GM18517 (cell line): ENCODE data around the gene CEP78.
A peak's percentile ranks its signal among the peaks of the same experiment; 100 is the strongest.
"Not testable (repeated sequence)": the region's sequence is repeated elsewhere in the genome, so short reads cannot be mapped to it uniquely, and the experiment has no call there.

ENCODE experiments used
- ATAC-seq: cut with Tn5 transposase; IDR thresholded peaks from one replicate; pipeline ENCODE4 v1.9.1; 2021; ENCODE audit warnings: mild to moderate bottlenecking, moderate library complexity; ENCODE audit not compliant: unreplicated experiment

Gene CEP78, protein sequence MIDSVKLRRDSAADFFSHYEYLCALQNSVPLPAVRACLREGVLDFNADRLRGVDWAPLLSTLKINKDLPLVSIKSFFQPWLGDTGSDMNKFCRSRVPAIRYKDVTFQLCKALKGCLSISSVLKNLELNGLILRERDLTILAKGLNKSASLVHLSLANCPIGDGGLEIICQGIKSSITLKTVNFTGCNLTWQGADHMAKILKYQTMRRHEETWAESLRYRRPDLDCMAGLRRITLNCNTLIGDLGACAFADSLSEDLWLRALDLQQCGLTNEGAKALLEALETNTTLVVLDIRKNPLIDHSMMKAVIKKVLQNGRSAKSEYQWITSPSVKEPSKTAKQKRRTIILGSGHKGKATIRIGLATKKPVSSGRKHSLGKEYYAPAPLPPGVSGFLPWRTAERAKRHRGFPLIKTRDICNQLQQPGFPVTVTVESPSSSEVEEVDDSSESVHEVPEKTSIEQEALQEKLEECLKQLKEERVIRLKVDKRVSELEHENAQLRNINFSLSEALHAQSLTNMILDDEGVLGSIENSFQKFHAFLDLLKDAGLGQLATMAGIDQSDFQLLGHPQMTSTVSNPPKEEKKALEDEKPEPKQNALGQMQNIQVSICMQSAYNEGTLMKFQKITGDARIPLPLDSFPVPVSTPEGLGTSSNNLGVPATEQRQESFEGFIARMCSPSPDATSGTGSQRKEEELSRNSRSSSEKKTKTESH

DNA sequence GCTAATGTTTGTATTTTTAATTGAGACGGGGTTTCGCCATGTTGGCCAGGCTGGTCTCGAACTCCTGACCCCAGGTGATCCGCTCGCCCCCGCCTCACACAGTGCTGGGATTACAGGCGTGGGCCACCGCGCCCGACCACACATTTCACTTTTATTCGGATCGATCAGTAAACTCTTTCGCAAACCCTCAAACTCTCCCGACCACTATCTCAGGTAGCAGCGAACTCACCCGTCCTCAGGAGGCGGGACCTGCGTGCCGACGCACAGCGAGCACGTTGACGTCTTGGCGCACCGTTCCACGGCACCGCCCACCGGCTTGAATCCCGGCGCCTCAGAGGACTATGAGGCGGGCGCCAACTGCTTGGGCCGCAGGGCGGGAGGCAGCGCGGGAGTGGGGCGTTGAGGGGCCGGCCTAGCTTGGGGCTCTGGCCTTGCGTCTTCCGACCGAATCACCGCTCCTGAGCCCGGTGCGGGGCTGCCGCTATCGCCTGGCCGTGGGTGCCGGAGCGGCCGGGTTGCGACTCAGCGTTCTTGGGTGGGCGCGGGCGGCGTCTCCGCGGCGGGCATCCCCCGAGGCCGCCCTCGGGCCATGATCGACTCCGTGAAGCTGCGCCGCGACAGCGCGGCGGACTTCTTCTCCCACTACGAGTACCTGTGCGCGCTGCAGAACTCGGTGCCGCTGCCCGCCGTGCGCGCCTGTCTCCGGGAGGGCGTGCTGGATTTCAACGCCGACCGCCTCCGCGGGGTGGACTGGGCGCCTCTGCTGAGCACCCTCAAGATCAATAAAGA lies at the start of gene CEP78:
Gene CEP78, plus strand, starts transcription at position 314 of the 789 bp plus-strand sequence. Its CDS starts 276 bp downstream, at position 590.
- peak; percentile 95 for ATAC-seq

DNA sequence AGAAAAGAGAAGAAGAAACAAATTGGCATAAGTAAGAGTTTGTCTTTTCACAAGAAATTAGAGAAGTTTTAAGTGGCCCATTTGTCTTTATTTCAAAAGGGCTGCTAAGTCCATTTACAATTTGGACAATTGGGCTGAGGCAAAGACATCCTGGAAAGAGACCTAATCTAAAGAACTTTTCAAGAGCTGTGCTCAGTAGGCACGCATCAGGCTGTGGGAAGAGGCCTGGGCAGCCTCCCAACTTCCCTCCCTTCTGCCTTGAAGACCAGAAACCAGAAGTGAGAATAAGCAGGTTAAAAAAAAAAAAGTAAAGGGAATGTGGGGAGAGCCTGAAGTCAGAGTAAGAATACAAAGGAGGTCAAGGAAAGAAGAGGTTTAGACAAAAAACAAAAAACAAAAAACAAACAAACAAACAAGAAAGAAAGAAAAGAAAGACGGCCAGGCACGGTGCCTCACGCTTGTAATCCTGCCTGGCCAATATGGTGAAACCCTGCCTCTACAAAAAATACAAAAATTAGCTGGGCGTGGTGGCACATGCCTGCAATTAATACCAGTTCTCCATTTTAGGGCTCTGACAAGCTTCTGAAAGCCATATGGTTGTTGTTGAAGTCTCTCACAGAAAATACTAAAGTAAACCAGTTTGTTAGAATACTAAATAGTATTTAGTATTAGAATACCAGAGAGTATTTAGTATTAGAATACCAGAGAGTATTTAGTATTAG lies 48.0 kb upstream of the CEP78 start:
- no peak for ATAC-seq

DNA sequence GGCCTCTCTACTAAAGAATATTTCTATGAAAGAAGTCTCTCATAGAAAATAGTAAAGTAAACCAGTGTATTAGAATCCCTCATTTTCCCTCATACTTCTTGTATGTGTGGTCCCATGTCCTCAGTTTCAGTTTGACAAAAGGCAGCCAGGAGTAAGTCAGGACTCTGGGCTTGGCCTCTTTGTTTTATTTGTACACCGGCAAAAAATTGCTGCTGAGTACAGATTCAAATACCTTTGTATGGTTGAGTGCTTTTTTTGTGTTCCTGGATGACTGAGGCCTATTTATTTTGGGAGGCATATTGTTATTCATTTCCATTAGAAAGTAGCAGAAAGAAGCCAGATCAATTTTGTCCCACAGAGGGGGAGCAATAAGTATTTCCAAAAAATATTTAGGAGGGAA lies 47.3 kb upstream of the CEP78 start:
- no peak for ATAC-seq

DNA sequence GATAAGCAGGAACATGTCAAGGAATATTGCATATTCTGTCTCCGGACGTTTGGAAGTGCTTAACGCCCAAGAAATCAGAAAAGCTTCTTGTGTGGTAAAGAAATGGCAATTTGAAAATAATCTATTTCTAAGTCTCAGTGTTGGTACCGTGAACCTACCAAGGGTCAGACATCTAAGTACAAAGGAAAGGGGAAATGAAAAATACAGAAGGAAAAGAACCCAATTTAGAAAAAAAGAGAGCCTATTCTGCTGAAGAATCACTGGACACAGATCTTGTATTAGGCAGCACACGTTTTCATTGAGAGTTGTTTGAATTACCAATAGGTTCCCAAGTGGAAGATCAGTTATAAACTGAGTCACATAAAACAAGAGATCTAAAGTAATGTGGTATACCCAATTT lies 46.9 kb upstream of the CEP78 start:
- no peak for ATAC-seq

DNA sequence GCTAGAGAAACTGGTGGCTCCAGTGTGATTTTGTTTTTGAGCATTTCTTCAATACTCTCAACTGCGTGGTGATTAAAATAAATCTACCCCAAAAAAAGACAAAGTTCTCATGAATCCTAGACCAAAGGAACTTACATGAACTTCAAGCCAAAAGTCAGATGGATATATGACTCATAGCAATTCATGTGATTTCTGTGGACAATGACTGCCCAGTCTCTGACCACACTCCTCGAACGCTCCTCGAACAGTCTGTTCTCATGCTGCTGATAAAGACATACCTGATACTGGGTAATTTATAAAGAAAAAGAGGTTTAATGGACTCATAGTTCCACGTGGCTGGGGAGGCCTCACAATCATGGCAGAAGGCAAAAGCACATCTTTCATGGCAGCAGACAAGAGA lies 46.4 kb upstream of the CEP78 start:
- no peak for ATAC-seq

DNA sequence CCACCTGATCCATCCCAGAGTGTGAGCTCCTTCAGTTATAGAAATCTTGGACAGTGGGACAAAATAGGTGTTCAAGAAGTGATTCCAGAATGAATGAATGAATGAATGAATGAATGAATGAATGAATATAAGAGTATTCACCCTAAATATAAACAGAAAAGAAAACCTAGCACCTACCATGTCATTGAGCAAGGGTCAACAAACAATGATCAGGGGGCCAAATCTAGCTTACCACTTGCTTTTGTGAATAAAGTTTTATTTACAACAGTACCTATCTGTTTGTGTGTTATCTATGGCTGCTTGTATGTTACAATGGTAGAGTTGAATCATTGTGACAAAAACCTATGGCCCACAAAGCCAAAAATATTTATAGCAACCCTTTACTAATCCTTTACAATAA lies 43.9 kb upstream of the CEP78 start:
- ATAC-seq = no peak

DNA sequence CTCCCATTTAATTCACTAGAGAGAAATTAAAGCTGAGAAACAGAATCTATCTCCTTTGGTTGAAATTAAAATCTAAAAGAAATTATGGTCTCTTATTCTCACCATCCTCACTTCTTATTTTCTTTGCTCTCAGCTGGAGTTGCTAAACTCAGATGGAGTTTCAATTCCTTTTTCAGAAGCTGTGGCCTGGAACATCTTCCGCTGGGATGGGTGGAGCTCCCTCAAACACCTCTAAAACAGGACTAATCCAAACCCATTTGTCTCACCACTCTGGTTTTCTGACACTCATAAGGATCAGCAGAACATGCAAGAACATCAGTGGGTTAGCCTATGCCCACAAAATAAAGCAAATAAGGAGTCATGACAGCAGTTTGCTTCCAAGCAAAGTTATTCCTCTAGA lies 39.6 kb upstream of the CEP78 start:
- ATAC-seq = no peak

DNA sequence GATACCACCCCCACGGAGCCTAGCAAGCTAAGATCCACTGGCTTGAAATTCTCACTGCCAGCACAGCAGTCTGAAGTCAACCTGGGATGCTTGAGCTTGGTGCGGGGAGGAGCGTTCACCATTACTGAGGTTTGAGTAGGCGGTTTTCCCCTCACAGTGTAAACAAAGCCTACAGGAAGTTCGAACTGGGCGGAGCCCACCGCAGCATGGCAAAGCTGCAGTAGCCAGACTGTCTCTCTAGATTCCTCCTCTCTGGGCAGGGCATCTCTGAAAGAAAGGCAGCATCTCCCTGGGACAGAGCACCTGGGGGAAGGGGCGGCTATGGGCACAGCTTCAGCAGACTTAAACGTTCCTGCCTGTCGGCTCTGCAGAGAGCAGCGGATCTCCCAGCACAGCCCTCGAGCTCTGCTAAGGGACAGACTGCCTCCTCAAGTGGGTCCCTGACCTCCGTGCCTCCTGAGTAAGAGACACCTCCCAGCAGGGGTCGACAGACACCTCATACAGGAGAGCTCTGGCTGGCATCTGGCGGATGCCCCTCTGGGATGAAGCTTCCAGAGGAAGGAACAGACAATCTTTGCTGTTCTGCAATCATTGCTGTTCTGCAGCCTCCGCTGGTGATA lies 34.6 kb upstream of the CEP78 start:
- not testable (repeated sequence) for ATAC-seq

DNA sequence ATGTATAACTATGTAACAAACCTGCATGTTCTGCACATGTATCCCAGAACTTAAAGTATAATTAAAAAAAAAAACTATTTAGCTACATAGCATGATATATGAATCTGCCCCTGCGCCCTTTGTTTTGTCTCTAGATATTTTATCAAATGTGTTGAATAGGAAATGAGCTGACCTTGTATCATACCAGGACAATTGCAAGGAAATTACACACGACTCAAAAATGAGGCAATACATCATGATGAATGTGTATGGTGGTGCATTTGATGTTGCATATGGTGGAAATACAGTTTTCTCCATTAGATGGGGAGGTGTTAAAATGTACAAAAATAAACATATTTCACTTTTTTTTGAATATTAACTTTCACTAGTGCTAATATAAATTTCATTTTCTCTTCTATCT lies 28.6 kb upstream of the CEP78 start:
- ATAC-seq = no peak

DNA sequence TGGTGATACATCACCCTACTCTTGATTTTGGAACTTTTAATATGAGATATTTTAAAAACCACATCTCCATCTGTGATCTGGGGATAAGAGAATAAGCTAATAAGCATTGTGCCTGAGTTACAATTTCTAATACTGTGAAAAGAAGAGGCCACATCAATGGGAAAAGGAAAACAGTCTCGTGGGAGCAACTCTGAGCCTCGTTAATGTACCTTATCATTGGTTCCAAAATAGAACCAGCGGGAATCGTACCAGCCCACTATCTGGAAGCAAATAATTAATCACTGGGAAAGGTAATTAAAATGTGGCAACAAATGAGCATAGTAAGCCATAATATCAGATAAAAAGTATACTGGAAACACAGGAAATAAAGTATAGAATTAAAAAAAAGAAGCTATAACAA lies 28.0 kb upstream of the CEP78 start:
- no peak for ATAC-seq

DNA sequence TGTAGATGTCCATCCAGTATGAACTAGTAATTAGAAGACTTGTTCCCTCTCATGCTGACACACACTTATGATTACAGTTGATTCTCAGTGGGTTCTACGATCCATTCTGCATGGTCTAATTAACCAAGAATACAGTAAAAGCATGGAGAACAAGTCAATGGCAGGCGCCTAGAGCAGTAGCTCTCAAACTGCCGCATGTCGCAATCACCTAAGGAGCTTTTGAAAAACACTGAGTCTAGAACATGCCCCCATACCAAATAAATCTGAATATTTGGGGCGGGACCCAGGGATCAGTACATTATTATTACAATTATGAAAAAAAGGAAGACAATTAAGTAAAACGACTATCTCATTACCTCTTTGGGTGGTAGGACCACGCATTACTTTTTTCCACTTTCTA lies 26.7 kb upstream of the CEP78 start:
- ATAC-seq = no peak

DNA sequence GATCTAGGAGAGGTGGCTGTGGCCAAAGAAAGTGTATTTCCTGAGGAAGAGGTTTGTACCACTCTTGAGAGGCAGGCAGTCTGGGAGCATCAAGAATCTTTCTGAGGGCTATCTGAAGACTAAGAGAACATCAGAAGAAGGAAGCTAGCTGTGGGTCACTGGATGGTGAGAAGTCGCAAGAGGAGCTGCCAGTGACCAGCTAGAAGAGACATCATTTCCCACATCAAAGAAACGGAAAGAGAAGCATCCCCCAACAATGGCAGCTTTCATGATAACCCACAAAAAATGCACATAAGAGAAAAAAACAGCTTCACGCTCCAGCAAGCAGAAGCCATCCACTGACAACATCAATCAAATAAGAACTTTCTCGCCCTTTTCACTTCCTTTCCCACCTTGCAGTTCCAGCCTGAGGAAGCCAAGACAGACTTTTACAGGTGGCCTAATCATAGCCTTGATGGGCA lies 25.0 kb upstream of the CEP78 start:
- no peak for ATAC-seq

DNA sequence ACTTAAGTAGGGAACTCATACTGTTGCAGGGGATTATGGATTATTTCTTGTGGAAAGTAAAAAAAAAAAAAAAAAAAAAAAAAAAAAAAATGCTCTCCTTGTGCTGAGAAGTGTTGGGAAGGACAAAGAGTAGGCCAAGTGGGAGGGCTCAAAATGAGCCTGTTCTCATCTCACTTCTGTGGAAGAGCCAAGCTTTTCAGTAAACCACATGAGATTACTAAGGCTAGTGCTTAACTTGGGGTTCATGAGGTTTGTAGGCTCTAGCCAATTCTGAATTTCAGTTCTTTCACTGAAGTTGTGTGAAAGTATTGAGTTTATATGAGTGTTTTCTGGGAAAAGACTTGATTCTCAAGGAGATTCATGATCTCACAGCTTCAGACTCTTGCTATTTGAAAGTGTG lies 23.0 kb upstream of the CEP78 start:
- ATAC-seq = no peak

DNA sequence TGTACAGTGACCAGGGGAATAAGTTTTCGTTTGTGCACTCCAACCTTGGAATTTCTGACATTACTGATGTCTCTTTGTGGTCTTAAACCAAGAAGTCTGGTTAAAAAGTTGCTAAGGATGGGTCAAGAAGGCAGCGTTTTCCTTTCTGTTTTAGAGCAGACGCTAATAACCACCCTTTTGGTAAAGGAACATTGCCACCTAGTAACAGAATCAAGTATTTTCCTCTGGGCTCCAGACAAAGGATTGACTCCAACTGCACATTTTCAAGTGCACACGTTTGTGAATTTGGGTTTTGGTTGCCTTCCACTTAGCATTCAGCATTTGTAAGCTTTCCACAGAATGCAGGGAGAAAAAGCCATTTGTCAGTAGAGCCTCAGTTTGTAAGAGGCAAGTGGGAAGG lies 22.2 kb upstream of the CEP78 start:
- ATAC-seq = no peak

DNA sequence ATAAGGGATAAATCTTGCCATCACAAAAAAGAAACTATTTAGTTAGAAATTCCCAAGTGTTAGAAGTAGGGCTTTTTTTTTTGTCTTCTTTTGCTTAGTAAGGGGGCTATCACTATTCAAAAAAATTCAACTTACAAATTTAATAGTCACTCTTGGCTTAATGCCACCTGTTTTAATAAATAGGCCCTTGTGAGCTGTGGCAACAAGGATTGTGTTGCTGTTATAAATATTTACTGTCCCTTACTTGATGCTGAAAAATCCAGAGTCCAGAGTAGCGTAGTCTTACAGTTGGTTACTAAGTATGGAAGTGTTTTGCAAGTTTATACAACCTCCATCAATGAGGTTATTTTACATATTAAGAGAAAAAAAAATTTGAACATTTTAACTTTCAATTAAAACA lies 21.4 kb upstream of the CEP78 start:
- ATAC-seq = no peak

DNA sequence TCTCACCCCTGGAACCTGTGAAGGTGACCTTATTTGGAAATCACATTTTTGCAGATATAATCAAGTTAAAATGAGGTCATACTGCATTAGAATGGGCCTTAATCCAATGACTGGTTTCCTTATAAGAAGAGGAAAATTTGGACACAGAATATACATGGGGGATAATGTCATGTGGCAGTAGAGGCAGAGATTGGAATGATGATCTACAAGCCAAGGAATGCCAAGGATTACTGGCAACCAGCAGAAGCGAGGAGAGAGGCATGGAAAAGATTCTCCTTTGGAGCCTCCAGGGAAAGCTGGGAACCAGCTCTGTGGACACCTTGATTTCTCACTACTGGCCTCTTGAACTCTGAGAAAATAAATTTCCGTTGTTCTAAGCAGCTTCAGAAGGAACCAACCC lies 20.2 kb upstream of the CEP78 start:
- no peak for ATAC-seq

DNA sequence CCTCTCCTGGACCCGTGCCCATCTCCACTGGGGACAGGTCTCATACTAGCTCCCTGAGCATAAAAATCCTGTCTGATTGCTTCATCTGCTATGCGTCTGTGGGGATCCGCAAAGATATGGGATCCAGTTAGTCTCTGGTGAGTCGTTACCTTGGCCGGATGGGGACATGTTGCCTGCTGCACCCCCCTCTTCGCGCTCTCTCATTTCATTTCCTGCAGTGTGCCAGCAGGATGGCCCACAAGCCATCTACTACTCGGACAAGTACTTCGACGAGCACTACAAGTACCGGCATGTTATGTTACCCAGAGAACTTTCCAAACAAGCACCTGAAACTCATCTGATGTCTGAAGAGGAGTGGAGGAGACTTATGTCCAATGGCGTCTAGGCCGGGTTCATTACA lies 17.0 kb upstream of the CEP78 start:
- ATAC-seq = no peak

DNA sequence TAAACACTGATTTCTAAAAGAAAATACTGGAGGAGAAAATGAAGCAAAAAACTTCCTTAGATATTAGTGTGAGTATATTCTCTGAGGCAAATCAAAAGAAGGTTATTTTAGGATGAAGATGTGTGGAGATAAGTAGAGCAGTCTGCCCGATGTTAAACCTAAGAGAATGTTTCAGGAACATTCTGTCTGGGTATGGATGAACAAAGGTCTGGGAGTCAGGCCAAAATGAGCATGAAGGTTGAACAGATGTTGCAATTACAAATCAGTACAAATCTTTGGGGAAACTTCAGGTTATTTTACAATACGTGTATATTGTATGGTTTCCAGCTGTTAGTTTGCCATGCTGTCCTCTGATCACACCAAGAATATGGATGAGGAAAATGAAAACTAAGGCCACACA lies 14.4 kb upstream of the CEP78 start:
- ATAC-seq = no peak

DNA sequence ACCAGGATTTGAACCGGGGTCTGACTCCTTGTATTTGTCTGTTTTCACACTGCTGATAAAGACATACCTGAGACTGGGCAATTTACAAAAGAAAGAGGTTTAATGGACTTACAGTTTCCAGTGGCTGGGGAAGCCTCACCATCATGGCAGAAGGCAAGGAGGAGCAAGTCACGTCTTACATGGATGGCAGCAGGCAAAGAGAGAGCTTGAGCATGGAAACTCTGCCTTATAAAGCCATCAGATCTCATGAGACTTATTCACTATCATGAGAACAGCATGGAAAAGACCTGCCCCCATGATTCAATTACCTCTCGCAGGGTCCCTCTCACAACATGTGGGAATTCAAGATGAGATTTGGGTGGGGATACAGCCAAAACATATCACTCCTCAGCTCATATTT lies 14.0 kb upstream of the CEP78 start:
- ATAC-seq = not testable (repeated sequence)

DNA sequence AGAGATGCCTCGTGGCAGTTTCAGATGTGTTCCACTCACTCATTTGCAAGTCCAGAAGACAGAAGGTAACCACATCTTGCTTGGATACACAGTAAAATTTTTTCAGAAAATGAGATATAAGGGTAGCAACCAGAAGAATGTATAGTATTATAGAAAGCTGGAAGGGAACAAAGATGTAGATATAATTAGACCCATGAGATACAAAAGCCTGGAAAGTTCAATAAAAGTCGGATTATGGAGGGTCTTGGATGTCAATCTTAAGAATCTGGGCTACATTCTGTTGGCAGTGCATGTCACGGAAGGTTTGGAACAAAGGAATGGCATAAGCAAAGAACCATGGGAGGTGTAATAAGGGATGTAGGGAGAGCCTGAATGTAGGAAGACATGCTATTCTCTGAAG lies 5.1 kb upstream of the CEP78 start:
- no peak for ATAC-seq
